ENCODE measurements around the gene UCK2. TPM values are rescaled to one million over a fixed set of nuclear protein-coding genes. Genes with fewer than 3 reads are reported as not detected.

Gene UCK2
- total RNA-seq, 1 experiment from 2014 or later: 88.4 TPM

DNA sequence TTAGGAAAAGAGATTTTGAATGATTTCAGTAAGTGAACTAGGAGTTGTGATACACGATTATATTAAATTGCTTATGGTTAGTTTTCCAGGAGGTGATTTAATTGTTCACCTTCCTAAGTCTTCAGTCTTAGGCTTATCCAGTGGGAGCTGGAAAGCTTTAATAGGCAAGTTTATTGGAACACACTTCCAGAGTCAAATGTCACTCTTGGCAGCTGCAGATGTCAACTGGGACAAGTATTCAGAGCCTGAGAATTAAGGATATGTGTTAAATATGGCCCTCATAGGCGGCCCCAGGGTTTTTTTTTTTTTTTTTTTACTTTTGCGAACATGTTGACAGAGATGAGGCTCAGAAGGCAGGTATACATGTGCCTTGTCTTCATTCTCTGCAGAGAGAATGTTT is 29.2 kb downstream of the UCK2 start:
- ChIA-PET CTCF (interaction anchor here (1.2 kb wide), 1 partner anchor 159 kb away, joined by 3 read pairs; the partner anchor contains the start of gene ALDH9A1), POLR2A (no interaction called here), RAD21 (ENCODE audit: low non-redundant PET in 1 of 2, low total read pairs in 2 of 2, uncharacterized antibody in 2 of 2, unreplicated experiment in 2 of 2) (no interaction called here)
- intact Hi-C loops (cut with micrococcal nuclease): no loop called here
- no peaks in the 10 kb centered on the region for H3K9me2 ChIP-seq (ENCODE audit: insufficient read depth)
- no peaks in the 10 kb centered on the region for H3K27me3 ChIP-seq (ENCODE audit: insufficient read depth, low read length)
- H2AFZ ChIP-seq (ENCODE audit: low read depth, low read length, poor library complexity, severe bottlenecking): no peak overlapping the region
- peaks cover 47% of the 10 kb centered on the region; the same call in 1 of the 2 replicates for H4K20me1 ChIP-seq (ENCODE audit: insufficient read depth)
- H3K9ac ChIP-seq (ENCODE audit: low read length): no peak overlapping the region
- H3K79me2 ChIP-seq (ENCODE audit: insufficient read depth, low read length): peaks cover 98% of the 10 kb centered on the region
- DNase-seq (ENCODE audit: low read depth, low spot score): no peak
- H3K4me3 ChIP-seq (replicated peaks in 1 of 2; ENCODE audit: low read depth in 1 of 2, low read length in 2 of 2): no peak overlapping the region
- H3K9me3 ChIP-seq (ENCODE audit: control insufficient read depth in 1 of 2, insufficient read depth in 1 of 2, low read depth in 1 of 2, low read length in 2 of 2): no peaks in the 10 kb centered on the region
- no peaks in the 10 kb centered on the region for H3K36me3 ChIP-seq (ENCODE audit: control insufficient read depth in 1 of 2, insufficient read depth in 2 of 2, low read length in 2 of 2)
- BruUV-seq (replicated peaks): no TSS peak
- peaks cover 3 to 26% of the 10 kb centered on the region in 2 experiments; a peak in 2 of 4 replicates for H3K4me1 ChIP-seq (ENCODE audit: control insufficient read depth in 1 of 2, insufficient read depth in 2 of 2, low read length in 2 of 2)
- H3K4me2 ChIP-seq (ENCODE audit: low read length): no peak overlapping the region
- TF ChIP-seq CBX3 (IDR thresholded peaks at IDR 0.05; ENCODE audit: low read depth) (no peak), EZH2 (IDR thresholded peaks at IDR 0.05) (no peak), SP1 (IDR thresholded peaks at IDR 0.05; ENCODE audit: low read depth) (no peak), SRF (IDR thresholded peaks at IDR 0.05; ENCODE audit: low read depth) (no peak)
- H3K27ac ChIP-seq (ENCODE audit: low read depth, low read length): no peak overlapping the region
- no peak for ATAC-seq

DNA sequence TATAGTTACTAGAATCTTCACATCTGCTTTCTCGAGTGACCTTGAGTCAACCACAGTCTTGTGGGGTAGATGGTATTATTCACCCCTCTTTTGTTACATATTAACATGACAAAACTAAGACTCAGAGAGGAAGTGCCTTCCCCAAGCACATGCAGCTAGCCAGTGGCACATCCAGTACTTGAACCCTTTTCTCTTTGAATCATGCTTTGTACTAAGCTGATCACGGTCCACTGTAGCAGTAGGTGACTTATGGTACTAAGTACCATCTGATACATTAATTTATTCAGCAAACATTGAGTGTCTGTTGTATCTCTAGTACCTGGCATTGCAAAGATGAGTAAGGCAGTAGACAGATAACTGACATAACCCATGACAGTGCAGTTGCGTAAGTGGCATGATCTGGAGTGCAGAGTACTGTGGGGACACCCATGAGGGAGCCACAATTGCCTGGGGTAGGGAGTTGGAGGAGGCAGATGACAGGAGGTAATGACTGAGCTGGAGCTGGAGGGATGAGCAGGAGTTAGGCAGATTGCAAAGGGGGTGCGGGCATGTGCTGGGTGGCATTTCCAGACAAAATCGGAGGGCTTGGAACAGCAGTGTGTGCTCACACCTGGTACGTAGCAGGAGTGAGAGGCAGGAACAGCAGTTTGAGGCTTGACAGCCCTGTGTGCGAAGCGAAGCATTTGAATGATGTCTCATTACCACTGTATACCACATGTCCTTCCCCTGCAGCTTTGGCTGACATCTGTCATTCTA is 29.8 kb downstream of the UCK2 start:
- no TSS peak for BruUV-seq (replicated peaks)
- peaks cover 53% of the 10 kb centered on the region; the same call in 1 of the 2 replicates for H4K20me1 ChIP-seq (ENCODE audit: insufficient read depth)
- POLR2A ChIA-PET: no interaction called here
- H3K4me3 ChIP-seq (replicated peaks in 1 of 2; ENCODE audit: low read depth in 1 of 2, low read length in 2 of 2): no peak overlapping the region
- no peak for TF ChIP-seq TCF7L2 (IDR thresholded peaks at IDR 0.05; ENCODE audit: borderline replicate concordance, extremely low read depth, insufficient read depth, insufficient read length)
- TF ChIP-seq, protein P1, sequence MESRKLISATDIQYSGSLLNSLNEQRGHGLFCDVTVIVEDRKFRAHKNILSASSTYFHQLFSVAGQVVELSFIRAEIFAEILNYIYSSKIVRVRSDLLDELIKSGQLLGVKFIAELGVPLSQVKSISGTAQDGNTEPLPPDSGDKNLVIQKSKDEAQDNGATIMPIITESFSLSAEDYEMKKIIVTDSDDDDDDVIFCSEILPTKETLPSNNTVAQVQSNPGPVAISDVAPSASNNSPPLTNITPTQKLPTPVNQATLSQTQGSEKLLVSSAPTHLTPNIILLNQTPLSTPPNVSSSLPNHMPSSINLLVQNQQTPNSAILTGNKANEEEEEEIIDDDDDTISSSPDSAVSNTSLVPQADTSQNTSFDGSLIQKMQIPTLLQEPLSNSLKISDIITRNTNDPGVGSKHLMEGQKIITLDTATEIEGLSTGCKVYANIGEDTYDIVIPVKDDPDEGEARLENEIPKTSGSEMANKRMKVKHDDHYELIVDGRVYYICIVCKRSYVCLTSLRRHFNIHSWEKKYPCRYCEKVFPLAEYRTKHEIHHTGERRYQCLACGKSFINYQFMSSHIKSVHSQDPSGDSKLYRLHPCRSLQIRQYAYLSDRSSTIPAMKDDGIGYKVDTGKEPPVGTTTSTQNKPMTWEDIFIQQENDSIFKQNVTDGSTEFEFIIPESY (IDR thresholded peaks at IDR 0.05; ENCODE audit: extremely low read depth, insufficient replicate concordance, low read length): no peak
- no peak for TF ChIP-seq ZFX (IDR thresholded peaks at IDR 0.05)
- no peak for TF ChIP-seq CEBPB (IDR thresholded peaks at IDR 0.05; ENCODE audit: low read depth)
- no peak for TF ChIP-seq JUND (IDR thresholded peaks at IDR 0.05)
- TF ChIP-seq SP1 (IDR thresholded peaks at IDR 0.05; ENCODE audit: low read depth): no peak
- TF ChIP-seq, protein P2, sequence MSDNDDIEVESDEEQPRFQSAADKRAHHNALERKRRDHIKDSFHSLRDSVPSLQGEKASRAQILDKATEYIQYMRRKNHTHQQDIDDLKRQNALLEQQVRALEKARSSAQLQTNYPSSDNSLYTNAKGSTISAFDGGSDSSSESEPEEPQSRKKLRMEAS (IDR thresholded peaks at IDR 0.05): no peak
- no peak for TF ChIP-seq CBX3 (IDR thresholded peaks at IDR 0.05; ENCODE audit: low read depth)
- H2AFZ ChIP-seq (ENCODE audit: low read depth, low read length, poor library complexity, severe bottlenecking): no peak overlapping the region
- no peaks in the 10 kb centered on the region for H3K9me3 ChIP-seq (ENCODE audit: control insufficient read depth in 1 of 2, insufficient read depth in 1 of 2, low read depth in 1 of 2, low read length in 2 of 2)
- H3K79me2 ChIP-seq (ENCODE audit: insufficient read depth, low read length): peaks cover 98% of the 10 kb centered on the region
- H3K4me2 ChIP-seq (ENCODE audit: low read length): no peak overlapping the region
- peaks cover 3 to 26% of the 10 kb centered on the region in 2 experiments; a peak in 2 of 4 replicates for H3K4me1 ChIP-seq (ENCODE audit: control insufficient read depth in 1 of 2, insufficient read depth in 2 of 2, low read length in 2 of 2)
- no peaks in the 10 kb centered on the region for H3K27me3 ChIP-seq (ENCODE audit: insufficient read depth, low read length)
- ATAC-seq: no peak
- intact Hi-C loops (cut with micrococcal nuclease): no loop called here
- no peaks in the 10 kb centered on the region for H3K36me3 ChIP-seq (ENCODE audit: control insufficient read depth in 1 of 2, insufficient read depth in 2 of 2, low read length in 2 of 2)
- no peak for DNase-seq (ENCODE audit: low read depth, low spot score)
- no peak overlapping the region for H3K27ac ChIP-seq (ENCODE audit: low read depth, low read length)
- H3K9me2 ChIP-seq (ENCODE audit: insufficient read depth): no peaks in the 10 kb centered on the region
- no peak overlapping the region for H3K9ac ChIP-seq (ENCODE audit: low read length)
- CTCF ChIA-PET: no interaction called here
- RAD21 ChIA-PET (ENCODE audit: low non-redundant PET in 1 of 2, low total read pairs in 2 of 2, uncharacterized antibody in 2 of 2, unreplicated experiment in 2 of 2): no interaction called here

Data from HCT116 (cell line).